Immature natural killer cell (primary cell): ENCODE data around the gene HOXD8. TPM values are rescaled to one million over a fixed set of nuclear protein-coding genes. Genes with fewer than 3 reads are reported as not detected.
A peak's percentile ranks its signal among the peaks of the same experiment; 100 is the strongest.

Source experiments
- DNase-seq, 3 donors: peaks; one replicate each; pipeline ENCODE4 v3.0.0; 2022; ENCODE audit warnings: mixed read lengths in 1 of 3
- H3K27ac Mint-ChIP-seq, 6 donors: one replicate each; pipeline ENCODE4 v1.8.0; 2020; ENCODE audit warnings: mixed read lengths in 6 of 6, mild to moderate bottlenecking in 5 of 6, inconsistent platforms in 4 of 6, moderate library complexity in 3 of 6
- H3K27me3 Mint-ChIP-seq, 3 donors: one replicate each; pipeline ENCODE4 v1.8.0; 2020 to 2021; ENCODE audit warnings: low read depth in 3 of 3, mild to moderate bottlenecking in 3 of 3, mixed read lengths in 3 of 3, moderate library complexity in 3 of 3, inconsistent platforms in 1 of 3
- H3K36me3 Mint-ChIP-seq, 3 donors: one replicate each; pipeline ENCODE4 v1.8.0; 2020; ENCODE audit warnings: mixed read lengths in 3 of 3, inconsistent platforms in 2 of 3, mild to moderate bottlenecking in 2 of 3
- H3K4me1 Mint-ChIP-seq, 2 donors: one replicate each; pipeline ENCODE4 v1.8.0; 2020; ENCODE audit warnings: inconsistent platforms in 2 of 2, mild to moderate bottlenecking in 2 of 2, mixed read lengths in 2 of 2, moderate library complexity in 1 of 2
- H3K4me3 Mint-ChIP-seq, 5 donors: one replicate each; pipeline ENCODE4 v1.8.0; 2020; ENCODE audit warnings: mild to moderate bottlenecking in 5 of 5, mixed read lengths in 5 of 5, inconsistent platforms in 3 of 5, moderate library complexity in 3 of 5
- H3K9me3 Mint-ChIP-seq, 6 donors: one replicate each; pipeline ENCODE4 v1.8.0; 2020; ENCODE audit warnings: mild to moderate bottlenecking in 6 of 6, mixed read lengths in 6 of 6, inconsistent platforms in 4 of 6, moderate library complexity in 3 of 6
- polyA plus RNA-seq, 3 donors: library from polyadenylated mRNA; unstranded; fragments of 300-500 nt; fragmentation: Illumina TruSeq; gene quantifications; one replicate each; pipeline ENCODE4 v1.2.3, GENCODE V29; 2021

HOXD8 gene
- polyA plus RNA-seq, result not detected

- H3K9me3 Mint-ChIP-seq, result peaks cover 0 to 15% (median 3%) of the 10 kb centered on the region in 6 donors
- H3K27me3 Mint-ChIP-seq, result peaks cover 54 to 79% (median 78%) of the 10 kb centered on the region in 3 donors
- H3K4me3 Mint-ChIP-seq, result peak within 1 kb of the TSS; percentile 67 to 82 (median 71)
- DNase-seq, result no peak
- peak within 1 kb of the TSS in 2 of 6 donors; percentile 69 to 84 for H3K27ac Mint-ChIP-seq
- H3K4me1 Mint-ChIP-seq, result peaks cover 26 to 50% of the 10 kb centered on the region in 2 donors
- peaks cover 0 to 5% (median 0%) of the 10 kb centered on the region in 3 donors for H3K36me3 Mint-ChIP-seq
These were observed at the start of gene HOXD8 for GRCh38 chr2:176128982-176129796. Gene HOXD8 (plus strand): TSS chr2:176129705. CDS start chr2:176130367, 662 bp downstream.

GRCh38 chr2:176079831-176080539 lies 49.5 kb upstream of the HOXD8 start:
- Mint-ChIP-seq H3K27ac (peak overlapping the region in 2 of 6 donors; percentile 47 to 83), H3K4me1 (peaks cover 15 to 27% of the 10 kb centered on the region in 2 donors), H3K36me3 (peaks cover 0 to 13% (median 4%) of the 10 kb centered on the region in 3 donors), H3K27me3 (peaks cover 80 to 84% (median 80%) of the 10 kb centered on the region in 3 donors), H3K9me3 (peaks cover 11 to 72% (median 31%) of the 10 kb centered on the region in 6 donors), H3K4me3 (peak overlapping the region; percentile 65 to 83 (median 69))
- DNase-seq, result no peak

- peaks cover 79 to 85% (median 81%) of the 10 kb centered on the region in 3 donors for H3K27me3 Mint-ChIP-seq
- DNase-seq, result peak; percentile 38 to 56 (median 50)
- H3K27ac Mint-ChIP-seq, result peak overlapping the region in 3 of 6 donors; percentile 42 to 86 (median 75)
- H3K9me3 Mint-ChIP-seq, result peaks cover 11 to 64% (median 30%) of the 10 kb centered on the region in 6 donors
- H3K4me3 Mint-ChIP-seq, result peak overlapping the region; percentile 42 to 61 (median 55)
- H3K4me1 Mint-ChIP-seq, result peaks cover 15 to 27% of the 10 kb centered on the region in 2 donors
- peaks cover 0 to 13% (median 4%) of the 10 kb centered on the region in 3 donors for H3K36me3 Mint-ChIP-seq
These were observed 48.7 kb upstream of the HOXD8 start for GRCh38 chr2:176080540-176081375.

- Mint-ChIP-seq H3K27me3 (peaks cover 77 to 88% (median 80%) of the 10 kb centered on the region in 3 donors), H3K4me1 (peaks cover 15 to 27% of the 10 kb centered on the region in 2 donors), H3K27ac (peak overlapping the region in 3 of 6 donors; percentile 42 to 86 (median 75)), H3K9me3 (peaks cover 11 to 59% (median 29%) of the 10 kb centered on the region in 6 donors), H3K4me3 (peak overlapping the region; percentile 42 to 61 (median 55)), H3K36me3 (peaks cover 0 to 13% (median 4%) of the 10 kb centered on the region in 3 donors)
- DNase-seq, result no peak
These were observed 48.1 kb upstream of the HOXD8 start for GRCh38 chr2:176081376-176081836.

- peak overlapping the region in 4 of 5 donors; percentile 4 to 61 (median 48) for H3K4me3 Mint-ChIP-seq
- H3K27me3 Mint-ChIP-seq, result peaks cover 81 to 92% (median 81%) of the 10 kb centered on the region in 3 donors
These were observed 47.5 kb upstream of the HOXD8 start for GRCh38 chr2:176081837-176082524.

GRCh38 chr2:176082525-176082823 lies 47.0 kb upstream of the HOXD8 start:
- peaks cover 16 to 27% of the 10 kb centered on the region in 2 donors for H3K4me1 Mint-ChIP-seq
- peaks cover 0 to 16% (median 8%) of the 10 kb centered on the region in 3 donors for H3K36me3 Mint-ChIP-seq
- H3K27ac Mint-ChIP-seq, result peak overlapping the region in 3 of 6 donors; percentile 49 to 86 (median 64)
- H3K4me3 Mint-ChIP-seq, result peak overlapping the region in 2 of 5 donors; percentile 42 to 52
- H3K9me3 Mint-ChIP-seq, result peaks cover 11 to 65% (median 29%) of the 10 kb centered on the region in 6 donors
- DNase-seq, result no peak
- H3K27me3 Mint-ChIP-seq, result peaks cover 82 to 92% (median 86%) of the 10 kb centered on the region in 3 donors

More at GRCh38 chr2:176081837-176082524, 47.5 kb upstream of the HOXD8 start:
- Mint-ChIP-seq H3K36me3 (peaks cover 0 to 15% (median 7%) of the 10 kb centered on the region in 3 donors), H3K4me1 (peaks cover 15 to 27% of the 10 kb centered on the region in 2 donors), H3K27ac (peak overlapping the region in 3 of 6 donors; percentile 18 to 86 (median 75)), H3K9me3 (peaks cover 11 to 61% (median 28%) of the 10 kb centered on the region in 6 donors)
- DNase-seq, result no peak

GRCh38 chr2:176082824-176083751 lies 46.4 kb upstream of the HOXD8 start:
- Mint-ChIP-seq H3K4me1 (peaks cover 19 to 31% of the 10 kb centered on the region in 2 donors), H3K27ac (peak overlapping the region in 3 of 6 donors; percentile 49 to 86 (median 64)), H3K4me3 (peak overlapping the region in 2 of 5 donors; percentile 49 to 74), H3K36me3 (peaks cover 0 to 16% (median 8%) of the 10 kb centered on the region in 3 donors), H3K27me3 (peaks cover 85 to 96% (median 89%) of the 10 kb centered on the region in 3 donors), H3K9me3 (peaks cover 11 to 67% (median 29%) of the 10 kb centered on the region in 6 donors)
- no peak for DNase-seq

GRCh38 chr2:176083796-176084261 lies 45.7 kb upstream of the HOXD8 start, which contains the start of gene EVX2:
Gene EVX2 (minus strand): TSS chr2:176083962. CDS start chr2:176083776, 186 bp downstream.
- Mint-ChIP-seq H3K4me3 (peak within 1 kb of the TSS in 3 of 5 donors; percentile 7 to 74 (median 49)), H3K4me1 (peaks cover 23 to 31% of the 10 kb centered on the region in 2 donors), H3K36me3 (peaks cover 0 to 16% (median 8%) of the 10 kb centered on the region in 3 donors), H3K9me3 (peaks cover 11 to 61% (median 23%) of the 10 kb centered on the region in 6 donors), H3K27ac (peak within 1 kb of the TSS in 3 of 6 donors; percentile 49 to 86 (median 64)), H3K27me3 (peaks cover 82 to 94% (median 87%) of the 10 kb centered on the region in 3 donors)
- DNase-seq, result no peak

GRCh38 chr2:176084611-176085119 lies 44.8 kb upstream of the HOXD8 start:
- Mint-ChIP-seq H3K4me1 (peaks cover 17 to 23% of the 10 kb centered on the region in 2 donors), H3K36me3 (peaks cover 0 to 11% (median 8%) of the 10 kb centered on the region in 3 donors), H3K27ac (peak overlapping the region in 1 of 6 donors; percentile 57), H3K4me3 (peak overlapping the region in 1 of 5 donors; percentile 46), H3K9me3 (peaks cover 10 to 53% (median 18%) of the 10 kb centered on the region in 6 donors), H3K27me3 (peaks cover 74 to 93% (median 86%) of the 10 kb centered on the region in 3 donors)
- DNase-seq, result no peak

GRCh38 chr2:176085120-176085788 lies 44.3 kb upstream of the HOXD8 start:
- H3K27me3 Mint-ChIP-seq, result peaks cover 71 to 96% (median 91%) of the 10 kb centered on the region in 3 donors
- no peak for DNase-seq
- H3K9me3 Mint-ChIP-seq, result peaks cover 10 to 52% (median 18%) of the 10 kb centered on the region in 6 donors
- peaks cover 17 to 22% of the 10 kb centered on the region in 2 donors for H3K4me1 Mint-ChIP-seq
- H3K36me3 Mint-ChIP-seq, result peaks cover 0 to 11% (median 8%) of the 10 kb centered on the region in 3 donors
- no peak overlapping the region for H3K4me3 Mint-ChIP-seq
- peak overlapping the region in 1 of 6 donors; percentile 57 for H3K27ac Mint-ChIP-seq
